Loucy (cell line): ENCODE measurements around the gene ARHGAP36.

Experiments
- H2AFZ ChIP-seq: fragments of 200-600 bp; sonication (generic); 2 replicates; pipeline ENCODE4 v1.6.0; 2016; ENCODE audit warnings: antibody characterized with exemption, mild to moderate bottlenecking, low read length, moderate library complexity
- H3F3A ChIP-seq: fragments of 200-600 bp; 2 replicates; pipeline ENCODE4 v1.6.0; 2016; ENCODE audit warnings: antibody characterized with exemption, low read depth, mild to moderate bottlenecking
- H3K27me3 ChIP-seq: fragments of 200-600 bp; sonication (generic); 2 replicates; pipeline ENCODE4 v1.6.1; 2014; ENCODE audit warnings: low read length, mild to moderate bottlenecking; ENCODE audit not compliant: insufficient read depth, poor library complexity, severe bottlenecking
- H3K36me3 ChIP-seq: fragments of 200-600 bp; sonication (generic); 2 replicates; pipeline ENCODE4 v1.6.1; 2016; ENCODE audit warnings: low read length; ENCODE audit not compliant: insufficient read depth
- H3K4me1 ChIP-seq: fragments of 200-600 bp; sonication (generic); 2 replicates; pipeline ENCODE4 v1.5.1; 2014; ENCODE audit warnings: low read length, mild to moderate bottlenecking; ENCODE audit not compliant: insufficient read depth, poor library complexity, severe bottlenecking
- H3K4me2 ChIP-seq: fragments of 200-600 bp; sonication (generic); 2 replicates; pipeline ENCODE4 v1.6.0; 2014; ENCODE audit warnings: antibody characterized with exemption, low read length, low read depth, mild to moderate bottlenecking; ENCODE audit not compliant: poor library complexity, severe bottlenecking
- H3K4me3 ChIP-seq: fragments of 200-600 bp; sonication (generic); 2 replicates; pipeline ENCODE4 v1.5.1; 2014; ENCODE audit warnings: low read length, mild to moderate bottlenecking, mixed read lengths; ENCODE audit not compliant: poor library complexity, severe bottlenecking
- H3K79me2 ChIP-seq: fragments of 200-600 bp; sonication (generic); 2 replicates; pipeline ENCODE4 v1.6.1; 2014; ENCODE audit warnings: low read length; ENCODE audit not compliant: insufficient read depth
- H3K9ac ChIP-seq: fragments of 200-600 bp; sonication (generic); 2 replicates; pipeline ENCODE4 v1.6.0; 2014; ENCODE audit warnings: mild to moderate bottlenecking, low read depth, low read length, moderate library complexity; ENCODE audit not compliant: poor library complexity, severe bottlenecking
- H3K9me2 ChIP-seq: fragments of 200-600 bp; sonication (generic); replicated peaks from 2 replicates; pipeline ENCODE4 v1.6.1; 2016; ENCODE audit warnings: low read depth, low read length, mixed read lengths
- H3K9me3 ChIP-seq: fragments of 200-600 bp; sonication (generic); 2 replicates; pipeline ENCODE4 v1.6.1; 2014; ENCODE audit warnings: mild to moderate bottlenecking, antibody characterized with exemption, low read length, low read depth; ENCODE audit not compliant: insufficient read depth
- H4K20me1 ChIP-seq: fragments of 200-600 bp; sonication (generic); 2 replicates; pipeline ENCODE4 v1.6.0; 2014; ENCODE audit warnings: antibody characterized with exemption, low read length, mild to moderate bottlenecking; ENCODE audit not compliant: insufficient read depth, poor library complexity, severe bottlenecking
- EZH2phosphoT487 ChIP-seq: fragments of 200-600 bp; IDR thresholded peaks from 2 replicates; pipeline ENCODE4 v1.6.1; 2018; ENCODE audit warnings: antibody characterized with exemption, mild to moderate bottlenecking, moderate library complexity, borderline replicate concordance
- TF ChIP-seq, protein P1 (sequence below): fragments of 200-600 bp; sonication (generic); conservative IDR thresholded peaks from 2 replicates; pipeline ENCODE4 v1.5.1; 2014; ENCODE audit warnings: mild to moderate bottlenecking, antibody characterized with exemption, low read length

ARHGAP36 gene

DNA sequence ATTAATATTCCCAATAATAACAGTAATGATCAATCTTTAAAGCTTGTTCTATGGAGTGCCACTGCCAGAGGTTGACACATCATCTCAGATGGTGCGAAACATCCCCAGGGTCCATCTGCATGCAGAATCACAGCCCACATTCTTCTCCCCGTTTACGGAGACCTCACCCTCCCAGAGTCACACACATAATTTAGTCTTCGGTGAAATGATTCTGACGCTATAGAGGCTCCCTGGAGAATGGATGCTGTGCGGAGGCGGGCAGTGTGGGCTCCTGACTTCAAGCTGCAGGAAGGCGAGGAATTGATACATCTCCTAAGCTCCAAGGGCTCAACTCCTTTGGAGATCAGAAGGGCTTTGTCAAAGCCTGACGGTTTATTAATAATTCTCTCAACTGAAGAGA, 11.0 kb upstream of the ARHGAP36 start:
- Histone ChIP-seq H2AFZ (no peak overlapping the region), H3K79me2 (no peaks in the 10 kb centered on the region), H3K4me2 (no peak overlapping the region), H3K9me2 (no peaks in the 10 kb centered on the region), H4K20me1 (no peaks in the 10 kb centered on the region), H3K27me3 (no peaks in the 10 kb centered on the region), H3K36me3 (no peaks in the 10 kb centered on the region), H3F3A (no peaks in the 10 kb centered on the region), H3K9me3 (no peaks in the 10 kb centered on the region), H3K4me3 (no peak overlapping the region), H3K4me1 (no peaks in the 10 kb centered on the region), H3K9ac (no peak overlapping the region)
- TF ChIP-seq, protein P1, sequence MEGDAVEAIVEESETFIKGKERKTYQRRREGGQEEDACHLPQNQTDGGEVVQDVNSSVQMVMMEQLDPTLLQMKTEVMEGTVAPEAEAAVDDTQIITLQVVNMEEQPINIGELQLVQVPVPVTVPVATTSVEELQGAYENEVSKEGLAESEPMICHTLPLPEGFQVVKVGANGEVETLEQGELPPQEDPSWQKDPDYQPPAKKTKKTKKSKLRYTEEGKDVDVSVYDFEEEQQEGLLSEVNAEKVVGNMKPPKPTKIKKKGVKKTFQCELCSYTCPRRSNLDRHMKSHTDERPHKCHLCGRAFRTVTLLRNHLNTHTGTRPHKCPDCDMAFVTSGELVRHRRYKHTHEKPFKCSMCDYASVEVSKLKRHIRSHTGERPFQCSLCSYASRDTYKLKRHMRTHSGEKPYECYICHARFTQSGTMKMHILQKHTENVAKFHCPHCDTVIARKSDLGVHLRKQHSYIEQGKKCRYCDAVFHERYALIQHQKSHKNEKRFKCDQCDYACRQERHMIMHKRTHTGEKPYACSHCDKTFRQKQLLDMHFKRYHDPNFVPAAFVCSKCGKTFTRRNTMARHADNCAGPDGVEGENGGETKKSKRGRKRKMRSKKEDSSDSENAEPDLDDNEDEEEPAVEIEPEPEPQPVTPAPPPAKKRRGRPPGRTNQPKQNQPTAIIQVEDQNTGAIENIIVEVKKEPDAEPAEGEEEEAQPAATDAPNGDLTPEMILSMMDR: no peak
- no peak for TF ChIP-seq EZH2phosphoT487

DNA sequence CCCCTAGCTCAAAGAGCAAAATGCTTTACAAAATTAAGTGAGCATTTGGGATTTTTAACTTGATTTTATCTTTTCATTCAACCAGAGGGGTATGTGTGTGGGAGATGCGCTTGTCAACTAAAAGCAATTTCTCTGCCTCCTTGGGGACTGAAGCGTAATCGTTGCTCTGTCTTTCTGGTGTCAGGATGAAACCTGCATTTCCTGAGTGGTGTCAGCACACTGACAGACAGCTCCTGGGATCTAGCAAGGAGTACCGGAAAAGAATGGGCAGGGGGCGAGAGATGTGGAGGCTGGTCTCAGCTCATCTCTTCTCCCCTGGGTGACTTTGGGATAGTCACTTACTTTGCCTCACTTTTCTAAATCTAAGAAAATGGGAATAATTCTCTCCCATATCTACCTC, 5.1 kb upstream of the ARHGAP36 start:
- Histone ChIP-seq H3K4me2 (no peak overlapping the region), H3K36me3 (no peaks in the 10 kb centered on the region), H3K9ac (no peak overlapping the region), H3F3A (no peaks in the 10 kb centered on the region), H2AFZ (no peak overlapping the region), H3K79me2 (no peaks in the 10 kb centered on the region), H3K4me3 (no peak overlapping the region), H3K4me1 (no peaks in the 10 kb centered on the region), H3K27me3 (no peaks in the 10 kb centered on the region), H4K20me1 (no peaks in the 10 kb centered on the region), H3K9me3 (no peaks in the 10 kb centered on the region), H3K9me2 (no peaks in the 10 kb centered on the region)
- TF ChIP-seq, protein P1: no peak
- TF ChIP-seq EZH2phosphoT487: no peak

DNA sequence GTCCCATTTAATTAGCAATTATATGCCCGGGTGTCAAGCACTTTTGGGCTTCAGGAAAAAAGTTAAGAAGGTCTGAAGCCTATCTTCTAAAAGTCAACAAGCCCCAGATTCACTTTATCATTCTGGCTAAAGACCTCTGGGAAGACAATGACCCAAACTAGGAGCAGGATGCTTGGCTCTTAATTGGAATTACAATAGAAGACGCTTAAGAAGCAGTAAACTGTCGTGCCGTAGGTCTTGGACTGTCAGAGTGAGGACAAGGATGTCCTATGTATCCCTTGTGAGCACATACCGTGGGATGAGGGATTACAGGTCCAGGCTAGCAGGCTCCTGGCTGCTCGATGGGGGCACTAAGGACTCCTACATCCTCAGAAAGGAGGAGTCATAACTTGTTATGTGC, 3.2 kb upstream of the ARHGAP36 start:
- H4K20me1 ChIP-seq: no peaks in the 10 kb centered on the region
- H3K4me2 ChIP-seq: no peak overlapping the region
- H3K36me3 ChIP-seq: no peaks in the 10 kb centered on the region
- no peak overlapping the region for H3K9ac ChIP-seq
- TF ChIP-seq EZH2phosphoT487: no peak
- TF ChIP-seq, protein P1: no peak
- H3K27me3 ChIP-seq: no peaks in the 10 kb centered on the region
- no peaks in the 10 kb centered on the region for H3K9me2 ChIP-seq
- H3K79me2 ChIP-seq: no peaks in the 10 kb centered on the region
- no peak overlapping the region for H2AFZ ChIP-seq
- no peaks in the 10 kb centered on the region for H3F3A ChIP-seq
- H3K4me1 ChIP-seq: no peaks in the 10 kb centered on the region
- no peak overlapping the region for H3K4me3 ChIP-seq
- no peaks in the 10 kb centered on the region for H3K9me3 ChIP-seq
